ENCODE data around the gene PLEKHG4B.

PLEKHG4B gene

GRCh38 chr5:75331-76320 is 16.3 kb upstream of the PLEKHG4B start:
- DNase-seq (ENCODE audit: extremely low read depth in 1 of 2, low read depth in 1 of 2) = no peak

- DNase-seq (ENCODE audit: extremely low read depth in 1 of 2, low read depth in 1 of 2) = no peak
Measured at GRCh38 chr5:76358-77169, 15.4 kb upstream of the PLEKHG4B start.

- no peak for DNase-seq (ENCODE audit: extremely low read depth in 1 of 2, low read depth in 1 of 2)
Measured at GRCh38 chr5:77170-77501, 14.8 kb upstream of the PLEKHG4B start.

GRCh38 chr5:77546-77945 is 14.4 kb upstream of the PLEKHG4B start:
- DNase-seq (ENCODE audit: extremely low read depth in 1 of 2, low read depth in 1 of 2) = no peak

- no peak for DNase-seq (ENCODE audit: extremely low read depth in 1 of 2, low read depth in 1 of 2)
Measured at GRCh38 chr5:77957-78804, 13.8 kb upstream of the PLEKHG4B start.

- no peak for DNase-seq (ENCODE audit: extremely low read depth in 1 of 2, low read depth in 1 of 2)
Measured at GRCh38 chr5:78805-79149, 13.2 kb upstream of the PLEKHG4B start.

- no peak for DNase-seq (ENCODE audit: extremely low read depth in 1 of 2, low read depth in 1 of 2)
Measured at GRCh38 chr5:79263-79662, 12.7 kb upstream of the PLEKHG4B start.

GRCh38 chr5:79821-80220 is 12.1 kb upstream of the PLEKHG4B start:
- DNase-seq (ENCODE audit: extremely low read depth in 1 of 2, low read depth in 1 of 2) = no peak

GRCh38 chr5:81391-82021 is 10.5 kb upstream of the PLEKHG4B start:
- DNase-seq (ENCODE audit: extremely low read depth in 1 of 2, low read depth in 1 of 2) = no peak

- no peak for DNase-seq (ENCODE audit: extremely low read depth in 1 of 2, low read depth in 1 of 2)
Measured at GRCh38 chr5:82097-82496, 9.9 kb upstream of the PLEKHG4B start.

GRCh38 chr5:82570-82969 is 9.4 kb upstream of the PLEKHG4B start:
- DNase-seq (ENCODE audit: extremely low read depth in 1 of 2, low read depth in 1 of 2) = no peak

- no peak for DNase-seq (ENCODE audit: extremely low read depth in 1 of 2, low read depth in 1 of 2)
Measured at GRCh38 chr5:83029-83428, 8.9 kb upstream of the PLEKHG4B start.

GRCh38 chr5:85334-85995 is 6.5 kb upstream of the PLEKHG4B start:
- DNase-seq (ENCODE audit: extremely low read depth in 1 of 2, low read depth in 1 of 2) = no peak

- no peak for DNase-seq (ENCODE audit: extremely low read depth in 1 of 2, low read depth in 1 of 2)
Measured at GRCh38 chr5:89337-90286, 2.4 kb upstream of the PLEKHG4B start.

- no peak for DNase-seq (ENCODE audit: extremely low read depth in 1 of 2, low read depth in 1 of 2)
Measured at GRCh38 chr5:90590-91547, 1.1 kb upstream of the PLEKHG4B start.

- DNase-seq (ENCODE audit: extremely low read depth in 1 of 2, low read depth in 1 of 2) = no peak
Measured at GRCh38 chr5:92401-93220, 643 bp downstream of the PLEKHG4B start.

Data from activated CD8-positive, alpha-beta memory T cell treated with anti-CD3 and anti-CD28 coated beads for 1 hour (primary cell).